ENCODE results near the gene SPRY1. TPM values are rescaled to one million over a fixed set of nuclear protein-coding genes. Genes with fewer than 3 reads are reported as not detected.

The SPRY1 gene
- total and polyA plus RNA-seq, 4 donors, result 23.6 to 29.2 (median 27.5) TPM

- Histone ChIP-seq H3K4me3 (ENCODE audit: low read depth, low read length) (no peak overlapping the region), H3K27me3 (ENCODE audit: control insufficient read depth, insufficient read depth, low read length) (no peaks in the 10 kb centered on the region), H3K9me3 (ENCODE audit: control insufficient read depth, insufficient read depth, low read length) (no peaks in the 10 kb centered on the region), H3K4me1 (ENCODE audit: control insufficient read depth, insufficient read depth, low read length) (peaks cover 6% of the 10 kb centered on the region), H3K27ac (ENCODE audit: low read depth, low read length) (no peak overlapping the region), H3K36me3 (ENCODE audit: control insufficient read depth, insufficient read depth, low read length) (no peaks in the 10 kb centered on the region)
- no peak for DNase-seq (ENCODE audit: low read depth in 4 of 6, low spot score in 6 of 6)
- no CpG with 5 or more reads among the region's 1 CpG for WGBS (ENCODE audit: insufficient coverage)
Observed at GRCh38 chr4:123352966-123353365, 43.6 kb upstream of the SPRY1 start.

GRCh38 chr4:123353656-123354055, 42.9 kb upstream of the SPRY1 start:
- no peaks in the 10 kb centered on the region for H3K9me3 ChIP-seq (ENCODE audit: control insufficient read depth, insufficient read depth, low read length)
- no peak for DNase-seq (ENCODE audit: low read depth in 4 of 6, low spot score in 6 of 6)
- no peaks in the 10 kb centered on the region for H3K27me3 ChIP-seq (ENCODE audit: control insufficient read depth, insufficient read depth, low read length)
- H3K36me3 ChIP-seq (ENCODE audit: control insufficient read depth, insufficient read depth, low read length), result no peaks in the 10 kb centered on the region
- H3K27ac ChIP-seq (ENCODE audit: low read depth, low read length), result no peak overlapping the region
- H3K4me3 ChIP-seq (ENCODE audit: low read depth, low read length), result no peak overlapping the region
- H3K4me1 ChIP-seq (ENCODE audit: control insufficient read depth, insufficient read depth, low read length), result peaks cover 6% of the 10 kb centered on the region
- WGBS (ENCODE audit: insufficient coverage), result no CpG with 5 or more reads among the region's 6 CpGs

DNA sequence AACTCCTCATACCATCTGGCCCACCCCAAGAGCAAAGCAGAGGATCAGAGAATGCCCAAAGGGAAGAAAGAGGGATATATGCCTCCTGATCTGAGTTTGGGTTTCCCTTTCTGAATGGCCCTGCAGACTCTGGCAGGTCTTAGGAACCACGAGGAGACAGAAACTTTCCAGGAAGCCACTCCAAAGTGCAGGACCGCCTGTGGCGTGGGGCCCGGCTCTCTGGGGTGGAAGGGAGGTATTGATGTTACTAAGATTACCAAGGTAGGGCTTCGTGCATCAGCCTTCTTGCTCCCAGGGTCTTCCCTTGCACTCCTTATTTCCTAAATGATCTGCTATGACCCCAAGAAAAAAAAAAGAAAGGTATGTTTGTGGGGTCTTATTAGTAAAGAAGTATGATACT, 41.9 kb upstream of the SPRY1 start:
- no peaks in the 10 kb centered on the region for H3K9me3 ChIP-seq (ENCODE audit: control insufficient read depth, insufficient read depth, low read length)
- no peaks in the 10 kb centered on the region for H3K27me3 ChIP-seq (ENCODE audit: control insufficient read depth, insufficient read depth, low read length)
- 80% methylated on average over 1 of the region's 5 CpGs for WGBS (ENCODE audit: insufficient coverage)
- no peak for DNase-seq (ENCODE audit: low read depth in 4 of 6, low spot score in 6 of 6)
- no peak overlapping the region for H3K4me3 ChIP-seq (ENCODE audit: low read depth, low read length)
- no peaks in the 10 kb centered on the region for H3K36me3 ChIP-seq (ENCODE audit: control insufficient read depth, insufficient read depth, low read length)
- no peak overlapping the region for H3K27ac ChIP-seq (ENCODE audit: low read depth, low read length)
- H3K4me1 ChIP-seq (ENCODE audit: control insufficient read depth, insufficient read depth, low read length), result peaks cover 6% of the 10 kb centered on the region

DNA sequence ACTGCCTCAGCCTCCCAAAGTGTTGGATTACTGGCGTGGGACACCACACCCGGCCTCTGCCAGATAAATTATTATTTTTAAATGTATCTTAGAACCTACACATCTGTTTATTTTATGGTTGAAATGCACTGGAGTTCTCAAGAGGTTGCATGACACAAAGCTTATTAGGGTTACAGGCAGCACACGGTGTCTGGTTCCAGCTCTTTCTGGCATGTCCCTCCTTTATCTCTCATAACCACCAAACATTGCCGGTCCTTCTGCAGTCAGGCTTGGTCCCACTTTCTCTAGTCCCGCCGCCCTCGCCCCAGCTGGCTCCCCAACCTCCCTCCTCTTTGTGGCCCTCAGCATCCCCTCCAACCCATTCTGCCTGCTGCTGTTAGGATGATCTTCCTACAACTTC, 39.7 kb upstream of the SPRY1 start:
- no peaks in the 10 kb centered on the region for H3K27me3 ChIP-seq (ENCODE audit: control insufficient read depth, insufficient read depth, low read length)
- WGBS (ENCODE audit: insufficient coverage), result 84% methylated on average over 5 of the region's 7 CpGs
- no peak overlapping the region for H3K4me3 ChIP-seq (ENCODE audit: low read depth, low read length)
- DNase-seq (ENCODE audit: low read depth in 4 of 6, low spot score in 6 of 6), result no peak
- no peaks in the 10 kb centered on the region for H3K9me3 ChIP-seq (ENCODE audit: control insufficient read depth, insufficient read depth, low read length)
- H3K4me1 ChIP-seq (ENCODE audit: control insufficient read depth, insufficient read depth, low read length), result peaks cover under 1% of the 10 kb centered on the region
- H3K36me3 ChIP-seq (ENCODE audit: control insufficient read depth, insufficient read depth, low read length), result no peaks in the 10 kb centered on the region
- no peak overlapping the region for H3K27ac ChIP-seq (ENCODE audit: low read depth, low read length)

DNA sequence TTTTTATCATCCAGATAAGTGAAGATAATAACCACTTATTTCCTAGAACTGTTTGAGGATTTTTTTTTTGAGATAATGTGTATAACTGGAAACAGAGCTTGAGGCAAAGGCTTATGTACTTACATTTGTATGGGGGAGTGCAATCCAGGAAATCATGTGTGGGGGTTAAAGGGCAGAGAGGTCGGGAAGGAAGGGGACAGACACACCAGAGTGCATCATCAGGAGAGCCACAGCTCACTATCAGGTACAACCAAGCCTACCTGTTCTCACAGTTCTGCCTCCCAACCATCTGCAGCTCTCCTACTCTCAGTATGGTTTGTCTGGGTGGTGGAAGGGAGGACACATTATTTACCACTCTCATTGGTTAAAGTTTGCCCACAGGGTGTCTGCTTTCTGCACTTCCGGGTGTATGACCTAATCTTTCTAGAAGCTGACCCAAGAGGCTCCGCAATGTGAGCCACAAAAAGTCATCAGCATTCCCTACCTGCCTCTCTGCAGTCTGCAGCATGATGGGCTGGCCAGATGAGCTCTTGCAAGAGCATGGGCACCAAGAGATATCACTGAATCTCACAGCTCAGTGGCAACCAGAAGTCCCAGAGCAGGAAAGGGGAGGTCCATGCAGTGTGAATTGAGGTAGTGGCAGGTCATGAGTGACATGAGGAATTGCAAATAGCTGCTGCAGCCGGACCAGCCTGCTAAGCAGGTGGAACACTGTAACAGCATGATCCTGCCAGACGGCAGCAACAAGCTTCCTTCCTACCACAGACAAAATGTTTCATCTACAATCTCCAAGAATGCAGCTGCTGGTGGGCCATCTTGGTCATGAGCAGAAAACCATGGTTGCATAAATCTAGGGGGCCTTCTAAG, 36.9 kb upstream of the SPRY1 start:
- H3K27ac ChIP-seq (ENCODE audit: low read depth, low read length), result no peak overlapping the region
- no peaks in the 10 kb centered on the region for H3K36me3 ChIP-seq (ENCODE audit: control insufficient read depth, insufficient read depth, low read length)
- DNase-seq (ENCODE audit: low read depth in 4 of 6, low spot score in 6 of 6), result no peak
- WGBS (ENCODE audit: insufficient coverage), result 87% methylated on average over 3 of the region's 5 CpGs
- no peaks in the 10 kb centered on the region for H3K4me1 ChIP-seq (ENCODE audit: control insufficient read depth, insufficient read depth, low read length)
- no peaks in the 10 kb centered on the region for H3K9me3 ChIP-seq (ENCODE audit: control insufficient read depth, insufficient read depth, low read length)
- H3K27me3 ChIP-seq (ENCODE audit: control insufficient read depth, insufficient read depth, low read length), result no peaks in the 10 kb centered on the region
- no peak overlapping the region for H3K4me3 ChIP-seq (ENCODE audit: low read depth, low read length)

DNA sequence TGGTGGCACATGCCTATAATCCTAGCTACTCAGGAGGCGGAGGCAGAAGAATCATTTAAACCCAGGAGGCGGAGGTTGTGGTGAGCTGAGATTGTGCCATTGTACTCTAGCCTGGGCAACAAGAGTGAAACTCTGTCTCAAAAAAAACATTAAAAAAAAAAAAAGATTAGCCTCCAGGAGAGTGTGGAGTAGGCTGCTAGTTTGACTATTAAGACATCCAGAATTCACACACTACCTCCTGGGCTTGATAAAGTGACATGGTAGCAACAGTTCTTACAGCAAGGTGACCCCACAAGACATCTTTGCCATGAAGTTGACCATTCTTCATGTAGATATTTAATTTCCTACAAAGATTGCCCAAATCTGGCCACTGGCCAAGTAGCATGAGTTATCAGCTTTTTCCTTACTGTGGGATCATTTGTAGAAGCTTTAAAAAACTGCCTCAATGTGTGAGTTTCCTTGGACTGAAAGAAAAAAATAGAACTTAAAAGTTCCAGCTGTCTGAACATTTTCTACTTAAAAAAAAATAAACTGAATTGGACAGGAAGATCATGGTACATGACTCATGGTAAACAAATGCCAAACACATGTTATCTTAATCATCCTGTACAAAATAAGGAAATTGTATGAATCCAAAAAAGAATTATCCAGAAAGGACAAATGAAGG, 35.3 kb upstream of the SPRY1 start:
- WGBS (ENCODE audit: insufficient coverage), result no CpG with 5 or more reads among the region's 2 CpGs
- no peaks in the 10 kb centered on the region for H3K9me3 ChIP-seq (ENCODE audit: control insufficient read depth, insufficient read depth, low read length)
- H3K27me3 ChIP-seq (ENCODE audit: control insufficient read depth, insufficient read depth, low read length), result no peaks in the 10 kb centered on the region
- H3K4me3 ChIP-seq (ENCODE audit: low read depth, low read length), result no peak overlapping the region
- H3K4me1 ChIP-seq (ENCODE audit: control insufficient read depth, insufficient read depth, low read length), result no peaks in the 10 kb centered on the region
- H3K36me3 ChIP-seq (ENCODE audit: control insufficient read depth, insufficient read depth, low read length), result no peaks in the 10 kb centered on the region
- no peak overlapping the region for H3K27ac ChIP-seq (ENCODE audit: low read depth, low read length)
- DNase-seq (ENCODE audit: low read depth in 4 of 6, low spot score in 6 of 6), result peak in 1 of 6 donors; percentile 19

DNA sequence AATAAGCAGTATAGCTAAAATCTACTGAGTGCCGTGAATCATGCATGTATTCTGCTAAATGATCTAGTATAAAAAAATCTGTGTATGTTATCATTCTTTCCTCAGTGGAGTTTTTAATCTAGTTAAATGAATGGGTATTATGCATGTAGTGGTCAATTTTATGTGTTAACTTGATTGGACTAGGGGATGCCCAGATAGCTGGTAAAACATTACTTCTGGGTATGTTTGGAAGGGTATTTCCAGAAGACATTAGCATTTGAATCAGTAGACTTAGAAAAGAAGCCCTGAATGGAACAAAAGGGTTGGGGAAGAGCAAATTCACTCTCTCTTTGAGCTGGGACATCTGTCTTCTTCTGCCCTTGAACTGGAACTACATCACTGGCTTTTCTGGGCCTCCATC, 34.5 kb upstream of the SPRY1 start:
- H3K9me3 ChIP-seq (ENCODE audit: control insufficient read depth, insufficient read depth, low read length), result no peaks in the 10 kb centered on the region
- DNase-seq (ENCODE audit: low read depth in 4 of 6, low spot score in 6 of 6), result no peak
- H3K4me3 ChIP-seq (ENCODE audit: low read depth, low read length), result no peak overlapping the region
- no CpG with 5 or more reads among the region's 1 CpG for WGBS (ENCODE audit: insufficient coverage)
- H3K27ac ChIP-seq (ENCODE audit: low read depth, low read length), result no peak overlapping the region
- H3K27me3 ChIP-seq (ENCODE audit: control insufficient read depth, insufficient read depth, low read length), result no peaks in the 10 kb centered on the region
- H3K36me3 ChIP-seq (ENCODE audit: control insufficient read depth, insufficient read depth, low read length), result no peaks in the 10 kb centered on the region
- no peaks in the 10 kb centered on the region for H3K4me1 ChIP-seq (ENCODE audit: control insufficient read depth, insufficient read depth, low read length)

GRCh38 chr4:123363729-123364128, 32.9 kb upstream of the SPRY1 start:
- WGBS (ENCODE audit: insufficient coverage), result no CpG with 5 or more reads among the region's 2 CpGs
- no peak for DNase-seq (ENCODE audit: low read depth in 4 of 6, low spot score in 6 of 6)
- H3K4me3 ChIP-seq (ENCODE audit: low read depth, low read length), result no peak overlapping the region
- no peaks in the 10 kb centered on the region for H3K36me3 ChIP-seq (ENCODE audit: control insufficient read depth, insufficient read depth, low read length)
- H3K27ac ChIP-seq (ENCODE audit: low read depth, low read length), result no peak overlapping the region
- H3K9me3 ChIP-seq (ENCODE audit: control insufficient read depth, insufficient read depth, low read length), result no peaks in the 10 kb centered on the region
- H3K27me3 ChIP-seq (ENCODE audit: control insufficient read depth, insufficient read depth, low read length), result no peaks in the 10 kb centered on the region
- no peaks in the 10 kb centered on the region for H3K4me1 ChIP-seq (ENCODE audit: control insufficient read depth, insufficient read depth, low read length)

DNA sequence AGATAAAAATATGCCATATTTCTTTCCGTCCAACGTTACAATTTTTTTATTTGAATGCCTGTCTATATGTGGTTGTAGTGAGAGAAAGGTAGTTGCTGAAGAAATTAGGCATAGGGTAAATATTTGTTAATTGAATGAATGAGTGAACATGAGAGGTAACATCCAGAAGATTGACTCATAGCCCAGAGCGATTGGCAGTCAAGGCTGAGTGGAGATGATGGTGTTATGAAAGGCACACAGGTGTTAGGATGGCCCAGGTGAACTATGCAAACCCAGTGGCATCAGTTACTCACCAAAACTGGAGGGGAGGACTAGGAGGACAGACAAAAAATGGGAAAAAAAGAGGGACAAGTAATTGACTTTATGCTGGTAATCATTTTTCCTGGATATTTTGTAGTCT, 31.7 kb upstream of the SPRY1 start:
- H3K4me1 ChIP-seq (ENCODE audit: control insufficient read depth, insufficient read depth, low read length), result no peaks in the 10 kb centered on the region
- 95% methylated on average over 3 of the region's 3 CpGs for WGBS (ENCODE audit: insufficient coverage)
- no peaks in the 10 kb centered on the region for H3K27me3 ChIP-seq (ENCODE audit: control insufficient read depth, insufficient read depth, low read length)
- H3K36me3 ChIP-seq (ENCODE audit: control insufficient read depth, insufficient read depth, low read length), result no peaks in the 10 kb centered on the region
- no peaks in the 10 kb centered on the region for H3K9me3 ChIP-seq (ENCODE audit: control insufficient read depth, insufficient read depth, low read length)
- H3K4me3 ChIP-seq (ENCODE audit: low read depth, low read length), result no peak overlapping the region
- H3K27ac ChIP-seq (ENCODE audit: low read depth, low read length), result no peak overlapping the region
- DNase-seq (ENCODE audit: low read depth in 4 of 6, low spot score in 6 of 6), result no peak

- H3K4me1 ChIP-seq (ENCODE audit: control insufficient read depth, insufficient read depth, low read length), result no peaks in the 10 kb centered on the region
- no peaks in the 10 kb centered on the region for H3K27me3 ChIP-seq (ENCODE audit: control insufficient read depth, insufficient read depth, low read length)
- peak in 1 of 6 donors; percentile 7 for DNase-seq (ENCODE audit: low read depth in 4 of 6, low spot score in 6 of 6)
- H3K4me3 ChIP-seq (ENCODE audit: low read depth, low read length), result no peak overlapping the region
- H3K27ac ChIP-seq (ENCODE audit: low read depth, low read length), result no peak overlapping the region
- no peaks in the 10 kb centered on the region for H3K36me3 ChIP-seq (ENCODE audit: control insufficient read depth, insufficient read depth, low read length)
- no CpG with 5 or more reads among the region's 1 CpG for WGBS (ENCODE audit: insufficient coverage)
- no peaks in the 10 kb centered on the region for H3K9me3 ChIP-seq (ENCODE audit: control insufficient read depth, insufficient read depth, low read length)
Observed at GRCh38 chr4:123365412-123365811, 31.2 kb upstream of the SPRY1 start.
